ENCODE results near the gene LGR6. TPM values are rescaled to one million over a fixed set of nuclear protein-coding genes. Genes with fewer than 3 reads are reported as not detected.
A peak's percentile ranks its signal among the peaks of the same experiment; 100 is the strongest.

Gene LGR6
- total RNA-seq, 1 experiment from 2014 or later: 0.56 TPM

DNA sequence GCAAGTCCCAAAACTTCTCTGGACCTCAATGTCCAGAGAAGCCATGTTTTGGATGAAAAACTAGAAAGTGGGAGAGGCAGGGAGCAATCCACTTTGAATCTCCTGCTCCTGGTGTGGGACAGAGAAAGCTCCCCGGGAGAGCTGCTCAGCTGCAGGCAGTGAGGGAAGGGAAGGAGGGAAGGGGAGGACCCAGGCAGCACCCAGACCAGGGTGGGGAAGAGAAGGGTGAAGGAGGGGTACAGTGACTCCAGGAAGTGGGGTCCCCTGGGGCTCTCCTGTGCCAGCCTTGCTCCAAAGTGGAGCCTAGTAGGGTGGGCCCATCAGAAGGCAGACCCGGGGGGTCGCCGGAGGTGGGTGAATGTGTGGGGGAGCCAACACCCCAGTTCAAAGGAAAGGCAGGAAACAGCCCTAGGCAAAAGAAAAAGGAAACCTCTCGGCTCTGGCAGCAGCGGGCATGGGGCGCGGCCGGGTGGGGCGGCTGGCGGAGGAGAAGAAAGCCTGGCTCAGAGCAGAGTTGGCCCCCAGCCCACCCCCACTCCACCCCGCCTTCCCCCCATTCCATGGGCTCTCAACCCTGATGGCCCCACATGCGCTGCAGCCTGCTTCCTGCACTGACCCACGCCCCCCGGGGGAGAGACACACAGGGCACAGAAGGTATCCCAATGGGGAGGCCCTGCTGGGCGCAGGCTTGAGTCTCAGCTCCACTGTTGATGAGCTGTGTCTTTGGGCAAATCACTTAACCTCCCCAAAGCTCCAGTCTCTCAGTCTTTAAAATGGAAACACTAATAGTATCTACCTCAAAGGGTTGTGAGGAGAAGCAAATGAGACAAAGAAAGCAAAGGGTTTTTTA, 5.7 kb downstream of the LGR6 start:
- ChIA-PET CTCF (interaction anchor here (0.6 to 21.3 kb wide), 14 partner anchors 11 to 124 kb away, joined by 3 to 954 read pairs (median 4); no protein-coding TSS in a partner anchor), POLR2A (interaction anchor here (0.6 to 1.6 kb wide), 13 partner anchors 15 to 146 kb away, joined by 3 to 7 read pairs (median 4); no protein-coding TSS in a partner anchor)
- peaks cover 26% of the 10 kb centered on the region for H3K4me1 Mint-ChIP-seq (ENCODE audit: insufficient read depth, unreplicated experiment)
- H3K9me3 Mint-ChIP-seq (ENCODE audit: unreplicated experiment): no peaks in the 10 kb centered on the region
- no peaks in the 10 kb centered on the region for H3K36me3 Mint-ChIP-seq (ENCODE audit: insufficient read depth, unreplicated experiment)
- BruUV-seq (replicated peaks): no TSS peak
- TF ChIP-seq, protein P1, sequence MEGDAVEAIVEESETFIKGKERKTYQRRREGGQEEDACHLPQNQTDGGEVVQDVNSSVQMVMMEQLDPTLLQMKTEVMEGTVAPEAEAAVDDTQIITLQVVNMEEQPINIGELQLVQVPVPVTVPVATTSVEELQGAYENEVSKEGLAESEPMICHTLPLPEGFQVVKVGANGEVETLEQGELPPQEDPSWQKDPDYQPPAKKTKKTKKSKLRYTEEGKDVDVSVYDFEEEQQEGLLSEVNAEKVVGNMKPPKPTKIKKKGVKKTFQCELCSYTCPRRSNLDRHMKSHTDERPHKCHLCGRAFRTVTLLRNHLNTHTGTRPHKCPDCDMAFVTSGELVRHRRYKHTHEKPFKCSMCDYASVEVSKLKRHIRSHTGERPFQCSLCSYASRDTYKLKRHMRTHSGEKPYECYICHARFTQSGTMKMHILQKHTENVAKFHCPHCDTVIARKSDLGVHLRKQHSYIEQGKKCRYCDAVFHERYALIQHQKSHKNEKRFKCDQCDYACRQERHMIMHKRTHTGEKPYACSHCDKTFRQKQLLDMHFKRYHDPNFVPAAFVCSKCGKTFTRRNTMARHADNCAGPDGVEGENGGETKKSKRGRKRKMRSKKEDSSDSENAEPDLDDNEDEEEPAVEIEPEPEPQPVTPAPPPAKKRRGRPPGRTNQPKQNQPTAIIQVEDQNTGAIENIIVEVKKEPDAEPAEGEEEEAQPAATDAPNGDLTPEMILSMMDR (IDR thresholded peaks at IDR 0.05; ENCODE audit: unreplicated experiment): no peak
- no peak overlapping the region for H3K27ac Mint-ChIP-seq (ENCODE audit: low read depth, unreplicated experiment)
- peak overlapping the region; percentile 24 for H3K4me3 Mint-ChIP-seq (ENCODE audit: unreplicated experiment)
- H3K27me3 Mint-ChIP-seq (ENCODE audit: insufficient read depth, unreplicated experiment): peaks cover 24% of the 10 kb centered on the region
- peak; percentile 53 for DNase-seq (ENCODE audit: unreplicated experiment)
- intact Hi-C loops (cut with micrococcal nuclease): no loop called here

DNA sequence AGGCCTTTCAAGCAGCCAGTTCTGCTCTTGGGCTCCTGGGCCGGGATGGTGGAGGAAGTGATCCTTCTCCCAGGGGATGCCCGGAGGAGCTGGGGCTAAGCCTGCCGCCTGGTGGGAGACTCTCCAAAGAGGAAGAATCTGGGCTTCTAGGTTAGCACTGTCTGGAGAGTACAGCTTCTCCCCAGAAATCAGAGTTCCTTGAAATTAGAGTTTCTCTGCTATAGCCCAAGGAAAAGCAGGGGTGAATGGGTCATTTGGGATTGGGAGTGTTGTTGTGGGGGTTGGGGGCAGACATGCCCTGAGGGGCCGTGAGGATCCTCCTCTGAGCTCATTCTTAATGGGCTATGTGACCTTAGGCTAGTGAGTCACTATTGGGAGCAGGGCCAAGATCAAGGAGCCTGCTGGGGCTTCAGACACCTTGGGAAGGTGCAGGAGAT, 6.5 kb downstream of the LGR6 start:
- TF ChIP-seq, protein P1 (IDR thresholded peaks at IDR 0.05; ENCODE audit: unreplicated experiment): no peak
- no peaks in the 10 kb centered on the region for H3K36me3 Mint-ChIP-seq (ENCODE audit: insufficient read depth, unreplicated experiment)
- no TSS peak for BruUV-seq (replicated peaks)
- H3K4me1 Mint-ChIP-seq (ENCODE audit: insufficient read depth, unreplicated experiment): peaks cover 26% of the 10 kb centered on the region
- H3K9me3 Mint-ChIP-seq (ENCODE audit: unreplicated experiment): no peaks in the 10 kb centered on the region
- H3K27me3 Mint-ChIP-seq (ENCODE audit: insufficient read depth, unreplicated experiment): peaks cover 15% of the 10 kb centered on the region
- H3K27ac Mint-ChIP-seq (ENCODE audit: low read depth, unreplicated experiment): no peak overlapping the region
- POLR2A ChIA-PET: interaction anchor here (0.7 to 1.6 kb wide), 13 partner anchors 11 to 117 kb away, joined by 3 to 7 read pairs (median 4); no protein-coding TSS in a partner anchor
- CTCF ChIA-PET: interaction anchor here (0.6 to 21.3 kb wide), 14 partner anchors 11 to 322 kb away, joined by 3 to 954 read pairs (median 4); no protein-coding TSS in a partner anchor
- intact Hi-C loops (cut with micrococcal nuclease): no loop called here
- peak; percentile 82 for DNase-seq (ENCODE audit: unreplicated experiment)
- no peak overlapping the region for H3K4me3 Mint-ChIP-seq (ENCODE audit: unreplicated experiment)

DNA sequence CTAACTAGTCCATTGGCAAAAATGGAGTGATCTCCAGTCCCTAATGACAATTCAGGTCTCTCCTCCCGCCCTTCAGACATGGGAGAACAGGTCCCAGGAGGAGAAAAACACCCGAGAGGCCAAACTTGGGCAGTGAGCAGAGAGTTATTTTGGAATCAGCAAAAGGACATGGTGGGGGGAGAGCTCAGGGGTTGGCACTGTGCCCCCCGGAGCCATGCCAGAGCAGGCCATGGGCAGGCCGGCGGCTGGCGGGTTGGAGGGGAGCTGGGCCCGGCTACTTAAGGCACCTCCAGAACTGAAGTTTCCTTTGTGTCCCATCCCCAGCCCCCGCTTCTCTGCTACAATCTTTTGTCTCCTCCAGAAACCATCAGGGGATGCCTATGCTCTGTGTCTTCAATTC, 7.1 kb downstream of the LGR6 start:
- H3K27ac Mint-ChIP-seq (ENCODE audit: low read depth, unreplicated experiment): no peak overlapping the region
- no peaks in the 10 kb centered on the region for H3K36me3 Mint-ChIP-seq (ENCODE audit: insufficient read depth, unreplicated experiment)
- no peaks in the 10 kb centered on the region for H3K9me3 Mint-ChIP-seq (ENCODE audit: unreplicated experiment)
- H3K4me1 Mint-ChIP-seq (ENCODE audit: insufficient read depth, unreplicated experiment): peaks cover 26% of the 10 kb centered on the region
- TF ChIP-seq, protein P1 (IDR thresholded peaks at IDR 0.05; ENCODE audit: unreplicated experiment): no peak
- ChIA-PET CTCF (interaction anchor here (0.6 to 21.3 kb wide), 11 partner anchors 8 to 323 kb away, joined by 3 to 954 read pairs (median 4); no protein-coding TSS in a partner anchor), POLR2A (interaction anchor here (0.7 to 1.5 kb wide), 7 partner anchors 10 to 116 kb away, joined by 3 to 7 read pairs (median 3); no protein-coding TSS in a partner anchor)
- DNase-seq (ENCODE audit: unreplicated experiment): no peak
- no peak overlapping the region for H3K4me3 Mint-ChIP-seq (ENCODE audit: unreplicated experiment)
- no TSS peak for BruUV-seq (replicated peaks)
- intact Hi-C loops (cut with micrococcal nuclease): no loop called here
- peaks cover 10% of the 10 kb centered on the region for H3K27me3 Mint-ChIP-seq (ENCODE audit: insufficient read depth, unreplicated experiment)

DNA sequence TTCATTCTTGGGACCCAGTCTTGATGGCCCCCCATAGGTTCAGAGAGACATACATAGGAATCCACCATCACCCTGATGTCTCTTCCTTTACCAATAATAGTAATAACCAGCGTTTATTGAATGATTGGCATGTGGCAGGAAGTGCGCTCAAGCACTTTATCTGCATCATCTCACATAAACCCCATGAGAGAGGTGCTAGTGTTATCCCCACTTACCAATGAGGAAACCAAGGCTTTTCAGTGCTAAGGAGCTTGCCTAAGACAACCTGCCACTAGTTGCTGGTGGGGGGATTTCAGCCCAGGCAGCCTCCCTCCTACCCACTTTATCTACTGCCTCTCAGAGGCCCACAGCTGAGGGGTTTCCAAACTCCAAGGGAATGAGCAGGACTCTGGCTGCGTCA, 7.7 kb downstream of the LGR6 start:
- no peak overlapping the region for H3K27ac Mint-ChIP-seq (ENCODE audit: low read depth, unreplicated experiment)
- intact Hi-C loops (cut with micrococcal nuclease): no loop called here

More for the DNA sequence above, 7.7 kb downstream of the LGR6 start:
- TF ChIP-seq, protein P1 (IDR thresholded peaks at IDR 0.05; ENCODE audit: unreplicated experiment): no peak
- DNase-seq (ENCODE audit: unreplicated experiment): no peak
- H3K9me3 Mint-ChIP-seq (ENCODE audit: unreplicated experiment): no peaks in the 10 kb centered on the region
- POLR2A ChIA-PET: interaction anchor here (1.5 kb wide), 1 partner anchor 33 kb away, joined by 3 read pairs; no protein-coding TSS in a partner anchor
- no peaks in the 10 kb centered on the region for H3K36me3 Mint-ChIP-seq (ENCODE audit: insufficient read depth, unreplicated experiment)
- CTCF ChIA-PET: interaction anchor here (0.7 to 21.3 kb wide), 7 partner anchors 9 to 283 kb away, joined by 3 to 954 read pairs (median 7); no protein-coding TSS in a partner anchor
- BruUV-seq (replicated peaks): no TSS peak
- no peak overlapping the region for H3K4me3 Mint-ChIP-seq (ENCODE audit: unreplicated experiment)
- peaks cover 4% of the 10 kb centered on the region for H3K27me3 Mint-ChIP-seq (ENCODE audit: insufficient read depth, unreplicated experiment)
- H3K4me1 Mint-ChIP-seq (ENCODE audit: insufficient read depth, unreplicated experiment): peaks cover 26% of the 10 kb centered on the region

Measured in MCF 10A (cell line).